Measurements from ENCODE around the gene DCDC2.
"Not testable (repeated sequence)": the region's sequence is repeated elsewhere in the genome, so short reads cannot be mapped to it uniquely, and the experiment has no call there.

Gene DCDC2

GRCh38 chr6:24270011-24270410 lies 87.8 kb downstream of the DCDC2 start:
- H3K4me3 ChIP-seq (replicated peaks; ENCODE audit: insufficient read depth, low read length): no peak overlapping the region
- DNase-seq (ENCODE audit: low read depth in 1 of 2, low spot score in 1 of 2): no peak
- H3K27me3 ChIP-seq (ENCODE audit: insufficient read depth, poor library complexity, severe bottlenecking): no peaks in the 10 kb centered on the region
- TF ChIP-seq CTCF (IDR thresholded peaks at IDR 0.05; ENCODE audit: insufficient read depth, low read length) (no peak), REST (IDR thresholded peaks at IDR 0.05; ENCODE audit: insufficient replicate concordance, low read depth) (no peak), SPI1 (IDR thresholded peaks at IDR 0.05; ENCODE audit: borderline replicate concordance, low read depth) (no peak)
- H3K27ac ChIP-seq (replicated peaks): no peak overlapping the region

GRCh38 chr6:24258214-24258613 lies 99.6 kb downstream of the DCDC2 start:
- H3K4me3 ChIP-seq (replicated peaks; ENCODE audit: insufficient read depth, low read length); H3K27ac ChIP-seq (replicated peaks); DNase-seq (ENCODE audit: low read depth in 1 of 2, low spot score in 1 of 2); H3K27me3 ChIP-seq (ENCODE audit: insufficient read depth, poor library complexity, severe bottlenecking): not testable (repeated sequence)

- Histone ChIP-seq H3K27me3 (ENCODE audit: insufficient read depth, poor library complexity, severe bottlenecking) (no peaks in the 10 kb centered on the region), H3K27ac (replicated peaks) (no peak overlapping the region), H3K4me3 (replicated peaks; ENCODE audit: insufficient read depth, low read length) (no peak overlapping the region)
- TF ChIP-seq SPI1 (IDR thresholded peaks at IDR 0.05; ENCODE audit: borderline replicate concordance, low read depth): no peak
- TF ChIP-seq GABPA (IDR thresholded peaks at IDR 0.05; ENCODE audit: low read depth): no peak
- TF ChIP-seq POLR2AphosphoS5 (IDR thresholded peaks at IDR 0.05; ENCODE audit: low read depth): no peak
- TF ChIP-seq CTCF (IDR thresholded peaks at IDR 0.05; ENCODE audit: insufficient read depth, low read length): no peak
- TF ChIP-seq REST (IDR thresholded peaks at IDR 0.05; ENCODE audit: insufficient replicate concordance, low read depth): no peak
- no peak for DNase-seq (ENCODE audit: low read depth in 1 of 2, low spot score in 1 of 2)
These were observed 100.6 kb downstream of the DCDC2 start for GRCh38 chr6:24257282-24257681.

GRCh38 chr6:24255676-24256075 lies 102.2 kb downstream of the DCDC2 start:
- H3K27me3 ChIP-seq (ENCODE audit: insufficient read depth, poor library complexity, severe bottlenecking): no peaks in the 10 kb centered on the region
- TF ChIP-seq POLR2AphosphoS5 (IDR thresholded peaks at IDR 0.05; ENCODE audit: low read depth): no peak
- no peak for TF ChIP-seq SPI1 (IDR thresholded peaks at IDR 0.05; ENCODE audit: borderline replicate concordance, low read depth)
- TF ChIP-seq CTCF (IDR thresholded peaks at IDR 0.05; ENCODE audit: insufficient read depth, low read length): no peak
- TF ChIP-seq GABPA (IDR thresholded peaks at IDR 0.05; ENCODE audit: low read depth): no peak
- TF ChIP-seq REST (IDR thresholded peaks at IDR 0.05; ENCODE audit: insufficient replicate concordance, low read depth): no peak
- DNase-seq (ENCODE audit: low read depth in 1 of 2, low spot score in 1 of 2): no peak
- H3K4me3 ChIP-seq (replicated peaks; ENCODE audit: insufficient read depth, low read length): no peak overlapping the region
- no peak overlapping the region for H3K27ac ChIP-seq (replicated peaks)

Data from HL-60 (cell line).